Fibroblast of pulmonary artery (primary cell): ENCODE results near the gene MSI2.
"Not testable (repeated sequence)": the region's sequence is repeated elsewhere in the genome, so short reads cannot be mapped to it uniquely, and the experiment has no call there.

Experiments used
- DNase-seq: peaks from one replicate; pipeline ENCODE4 v3.0.0-alpha.2; 2010; ENCODE audit warnings: low read depth
- H3K4me3 ChIP-seq: replicated peaks from 2 replicates; pipeline ENCODE4 v1.5.1; 2011; ENCODE audit warnings: low read depth, mild to moderate bottlenecking, control low read depth, low read length, moderate library complexity
- TF ChIP-seq, protein P1 (sequence below): IDR thresholded peaks from 2 replicates; pipeline ENCODE4 v1.5.1; 2011; ENCODE audit warnings: mild to moderate bottlenecking, control low read depth, low read length, inconsistent platforms; ENCODE audit errors: missing control alignments

Gene MSI2

DNA sequence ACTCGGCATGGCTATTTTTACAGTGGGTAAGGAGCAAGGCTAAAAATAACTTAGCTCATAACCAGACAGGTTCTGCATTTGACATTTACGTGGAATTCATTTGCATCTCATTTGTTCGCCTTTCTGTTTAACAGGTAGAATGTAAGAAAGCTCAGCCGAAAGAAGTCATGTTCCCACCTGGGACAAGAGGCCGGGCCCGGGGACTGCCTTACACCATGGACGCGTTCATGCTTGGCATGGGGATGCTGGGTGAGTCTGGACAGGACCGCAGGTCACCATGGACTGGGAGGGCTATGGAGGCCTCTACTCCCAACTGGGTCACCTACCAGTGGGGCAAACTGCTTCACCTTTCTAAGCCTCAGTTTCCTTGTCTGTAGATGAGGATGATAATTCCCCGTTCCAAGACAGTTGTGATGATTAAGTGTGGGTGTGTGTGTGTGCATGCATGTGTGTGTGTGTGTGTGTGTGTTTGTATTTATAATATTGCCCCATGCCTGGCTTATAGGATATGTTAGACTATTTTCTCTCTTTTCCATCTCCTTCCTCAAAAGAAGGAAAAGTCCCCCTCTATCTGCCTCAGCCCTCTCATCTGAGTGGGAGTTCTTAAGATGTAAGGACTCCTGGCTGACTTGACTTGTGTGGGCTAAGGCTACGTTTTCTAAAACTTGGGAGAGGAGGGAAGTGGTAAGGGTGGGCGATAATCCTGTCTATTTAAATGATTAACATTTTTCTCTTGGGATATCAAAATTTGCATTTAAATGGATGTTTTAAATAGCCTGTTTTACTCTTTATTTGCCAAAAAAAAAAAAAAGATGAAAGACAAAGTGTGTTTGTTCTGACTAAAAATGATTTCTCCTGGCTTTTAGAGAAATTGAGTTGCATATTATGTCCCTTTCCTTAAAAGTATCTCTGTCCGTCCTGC lies 359.8 kb downstream of the MSI2 start:
- no peak overlapping the region for H3K4me3 ChIP-seq
- no peak for DNase-seq
- TF ChIP-seq, protein P1, sequence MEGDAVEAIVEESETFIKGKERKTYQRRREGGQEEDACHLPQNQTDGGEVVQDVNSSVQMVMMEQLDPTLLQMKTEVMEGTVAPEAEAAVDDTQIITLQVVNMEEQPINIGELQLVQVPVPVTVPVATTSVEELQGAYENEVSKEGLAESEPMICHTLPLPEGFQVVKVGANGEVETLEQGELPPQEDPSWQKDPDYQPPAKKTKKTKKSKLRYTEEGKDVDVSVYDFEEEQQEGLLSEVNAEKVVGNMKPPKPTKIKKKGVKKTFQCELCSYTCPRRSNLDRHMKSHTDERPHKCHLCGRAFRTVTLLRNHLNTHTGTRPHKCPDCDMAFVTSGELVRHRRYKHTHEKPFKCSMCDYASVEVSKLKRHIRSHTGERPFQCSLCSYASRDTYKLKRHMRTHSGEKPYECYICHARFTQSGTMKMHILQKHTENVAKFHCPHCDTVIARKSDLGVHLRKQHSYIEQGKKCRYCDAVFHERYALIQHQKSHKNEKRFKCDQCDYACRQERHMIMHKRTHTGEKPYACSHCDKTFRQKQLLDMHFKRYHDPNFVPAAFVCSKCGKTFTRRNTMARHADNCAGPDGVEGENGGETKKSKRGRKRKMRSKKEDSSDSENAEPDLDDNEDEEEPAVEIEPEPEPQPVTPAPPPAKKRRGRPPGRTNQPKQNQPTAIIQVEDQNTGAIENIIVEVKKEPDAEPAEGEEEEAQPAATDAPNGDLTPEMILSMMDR: no peak

DNA sequence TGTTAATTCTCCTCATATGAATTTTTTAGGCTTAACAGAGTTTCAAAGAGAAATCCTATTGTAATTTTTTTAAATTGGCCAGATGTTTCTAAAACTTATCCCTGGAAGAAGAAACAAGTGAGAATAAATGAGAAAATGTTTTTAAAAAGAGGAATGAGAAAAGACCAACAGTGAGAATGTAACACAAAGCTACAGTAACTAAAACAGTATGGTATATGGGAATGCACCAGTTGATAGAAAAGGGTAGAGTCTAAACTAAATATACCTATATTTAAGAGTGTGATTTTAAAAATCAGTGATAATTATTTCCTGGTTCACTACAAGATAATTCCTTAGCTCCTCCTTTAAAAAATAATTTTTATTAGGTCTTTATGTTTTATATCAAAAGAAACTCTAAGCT lies 360.9 kb downstream of the MSI2 start:
- TF ChIP-seq, protein P1: no peak
- no peak overlapping the region for H3K4me3 ChIP-seq
- no peak for DNase-seq

DNA sequence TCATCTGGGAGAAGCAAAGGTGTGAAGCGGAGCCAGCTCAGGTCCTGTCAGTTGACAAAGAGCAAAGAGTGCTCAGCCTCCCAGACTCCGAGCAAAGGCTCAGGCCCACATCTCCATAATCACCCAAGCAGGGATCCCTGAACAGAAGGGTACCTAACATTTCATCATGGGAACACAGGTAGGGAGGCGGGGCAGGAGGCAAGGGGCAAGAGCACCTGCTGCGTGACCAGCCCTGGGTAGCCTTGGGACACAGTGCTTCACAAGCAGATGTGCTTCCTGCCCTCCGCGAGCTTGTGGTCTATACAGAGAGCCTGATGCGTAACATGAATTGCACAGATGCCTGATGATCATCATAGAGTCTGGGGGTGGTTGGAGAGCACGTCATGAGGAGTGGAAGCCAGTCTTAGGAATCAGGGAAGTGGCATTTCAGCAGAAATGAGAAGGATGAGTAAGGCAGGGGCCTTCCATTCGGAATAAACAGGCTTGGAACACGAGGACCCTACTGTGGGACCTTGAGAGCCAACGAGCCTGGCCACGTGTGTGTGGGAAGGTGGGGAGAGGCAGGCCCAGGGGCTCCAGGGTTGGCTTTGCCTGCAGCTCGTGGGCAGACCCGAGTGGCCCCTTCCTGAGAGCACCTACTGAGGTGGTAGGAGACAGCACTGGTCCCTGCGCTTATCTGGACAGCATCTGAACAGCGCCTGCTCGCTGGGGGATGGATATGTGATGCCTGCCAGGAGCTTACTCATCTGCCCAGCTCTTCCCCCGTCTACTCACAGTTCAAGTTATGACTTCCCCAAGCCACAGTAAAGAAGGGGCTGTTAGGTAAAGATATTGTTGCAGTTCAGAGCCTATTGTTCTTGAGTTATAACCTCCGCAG lies 363.0 kb downstream of the MSI2 start:
- H3K4me3 ChIP-seq: no peak overlapping the region
- DNase-seq: peak; percentile 8
- TF ChIP-seq, protein P1: no peak

DNA sequence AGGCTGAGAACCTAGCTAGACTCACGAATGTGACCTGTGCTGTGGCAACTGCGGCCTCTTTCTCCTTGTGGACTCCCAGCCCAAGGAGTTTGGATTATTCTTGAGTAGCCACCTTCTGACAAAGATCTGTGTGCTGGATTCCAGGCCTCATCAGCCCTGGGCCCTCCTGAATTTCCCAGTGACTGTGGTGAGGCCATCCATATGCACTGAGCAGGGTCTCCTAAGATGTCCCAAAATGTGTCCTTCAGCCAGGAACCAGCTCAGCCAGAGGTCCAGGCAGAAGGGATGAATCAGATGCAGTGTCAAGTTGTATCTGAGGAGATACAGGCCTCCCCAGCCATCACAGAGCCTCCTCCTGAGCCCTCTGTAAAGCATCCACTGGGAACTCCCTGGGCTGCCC lies 364.3 kb downstream of the MSI2 start:
- TF ChIP-seq, protein P1: no peak
- no peak overlapping the region for H3K4me3 ChIP-seq
- DNase-seq: no peak

DNA sequence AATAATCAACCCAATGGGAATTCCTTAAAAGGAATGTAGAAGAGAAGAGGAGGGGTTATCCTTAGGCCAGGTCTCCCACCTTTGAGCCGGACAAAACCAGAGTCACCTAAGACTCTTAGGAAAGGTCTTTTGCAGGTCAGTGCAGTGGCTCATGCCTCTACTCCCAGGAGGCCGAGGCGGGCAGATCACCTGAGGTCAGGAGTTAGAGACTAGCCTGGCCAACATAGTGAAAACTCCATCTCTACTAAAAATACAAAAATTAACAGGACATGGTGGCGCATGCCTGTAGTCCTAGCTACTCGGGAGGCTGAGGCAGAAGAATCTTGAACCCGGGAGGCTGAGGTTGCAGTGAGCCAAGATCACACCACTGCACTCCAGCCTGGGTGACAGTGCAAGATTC lies 365.5 kb downstream of the MSI2 start:
- not testable (repeated sequence) for DNase-seq, H3K4me3 ChIP-seq

DNA sequence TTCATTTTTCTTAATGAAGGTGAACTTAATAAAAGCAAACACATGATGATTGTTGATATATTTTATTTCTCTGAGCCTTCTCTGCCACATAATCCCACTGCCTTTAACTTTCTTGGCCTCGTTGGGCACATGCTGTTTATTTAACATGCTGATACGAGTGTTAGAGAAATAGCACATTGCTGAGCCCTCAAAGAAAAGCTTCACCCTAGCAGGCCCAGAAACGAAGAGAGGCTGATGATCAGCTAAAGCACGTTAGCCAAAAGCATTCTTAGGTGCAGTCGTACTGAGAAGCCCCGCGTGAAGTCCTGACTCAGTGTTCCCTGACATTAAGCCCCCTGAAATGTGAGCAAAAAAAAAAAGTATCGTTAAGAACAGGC lies 366.0 kb downstream of the MSI2 start:
- H3K4me3 ChIP-seq: no peak overlapping the region
- TF ChIP-seq, protein P1: no peak

DNA sequence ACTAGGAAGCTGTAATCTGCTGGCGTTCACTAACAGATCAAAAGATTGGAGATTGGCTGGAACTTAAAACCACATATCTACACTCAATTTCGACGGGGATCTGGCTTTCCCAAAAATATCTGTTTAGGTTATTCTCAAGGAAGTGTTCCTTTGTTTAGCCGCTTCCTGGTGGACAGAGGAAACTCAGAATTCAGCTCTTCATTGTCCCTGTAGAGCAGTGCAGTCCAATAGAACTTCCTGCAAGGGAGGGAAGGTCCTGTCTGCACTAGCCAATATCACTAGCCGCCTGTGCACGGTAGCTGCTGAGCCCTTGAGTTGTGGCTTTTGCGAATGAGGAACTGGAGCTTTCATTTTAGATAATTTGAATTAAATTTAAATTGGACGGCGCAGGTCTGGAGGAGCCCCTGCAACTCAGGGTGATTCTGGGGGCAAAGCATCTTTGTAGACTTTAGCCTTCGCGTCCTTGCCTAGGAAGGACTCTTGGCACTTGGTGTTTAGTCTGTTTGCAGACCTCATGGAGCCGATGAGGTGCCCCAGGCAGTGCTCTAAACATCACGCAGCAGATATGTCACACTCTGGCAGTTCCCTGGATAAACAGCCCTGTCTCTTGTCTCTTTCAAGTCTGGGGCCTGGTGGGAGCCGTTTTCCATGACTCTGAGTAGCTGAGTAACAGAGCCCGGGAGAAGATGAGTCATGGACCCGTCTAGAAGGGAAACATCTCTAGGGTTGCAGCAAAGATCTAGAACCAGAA lies 366.5 kb downstream of the MSI2 start:
- peak; percentile 56 for DNase-seq
- TF ChIP-seq, protein P1: no peak
- H3K4me3 ChIP-seq: no peak overlapping the region

More for the DNA sequence above, 366.0 kb downstream of the MSI2 start:
- no peak for DNase-seq
